GM21360 (cell line): ENCODE data around the gene GNA12.
A peak's percentile ranks its signal among the peaks of the same experiment; 100 is the strongest.
"Not testable (repeated sequence)": the region's sequence is repeated elsewhere in the genome, so short reads cannot be mapped to it uniquely, and the experiment has no call there.

Experiments
- ATAC-seq: cut with Tn5 transposase; IDR thresholded peaks from one replicate; pipeline ENCODE4 v1.9.1; 2021; ENCODE audit warnings: mild to moderate bottlenecking, moderate library complexity; ENCODE audit not compliant: unreplicated experiment

Gene GNA12

DNA sequence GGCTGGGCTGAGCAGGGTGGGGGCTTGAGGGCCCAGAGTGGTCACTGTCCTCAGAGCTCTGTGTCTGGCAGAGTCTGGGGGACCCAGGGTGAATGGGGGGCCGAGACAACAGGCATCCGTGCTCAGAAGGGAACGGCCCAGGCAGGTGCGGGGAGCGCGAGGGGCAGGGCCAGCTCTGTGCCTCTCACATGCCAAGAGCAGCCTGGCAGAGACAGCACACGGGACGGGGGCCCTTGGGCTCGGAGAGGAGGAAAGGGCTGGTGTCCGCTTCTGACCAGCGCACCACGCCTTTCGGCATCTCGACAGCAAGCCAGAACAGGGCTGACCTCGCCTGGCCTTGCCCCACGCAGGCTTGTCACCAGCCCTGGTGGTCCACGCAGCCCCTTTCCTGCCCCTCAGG, 142.7 kb downstream of the GNA12 start:
- ATAC-seq = no peak

DNA sequence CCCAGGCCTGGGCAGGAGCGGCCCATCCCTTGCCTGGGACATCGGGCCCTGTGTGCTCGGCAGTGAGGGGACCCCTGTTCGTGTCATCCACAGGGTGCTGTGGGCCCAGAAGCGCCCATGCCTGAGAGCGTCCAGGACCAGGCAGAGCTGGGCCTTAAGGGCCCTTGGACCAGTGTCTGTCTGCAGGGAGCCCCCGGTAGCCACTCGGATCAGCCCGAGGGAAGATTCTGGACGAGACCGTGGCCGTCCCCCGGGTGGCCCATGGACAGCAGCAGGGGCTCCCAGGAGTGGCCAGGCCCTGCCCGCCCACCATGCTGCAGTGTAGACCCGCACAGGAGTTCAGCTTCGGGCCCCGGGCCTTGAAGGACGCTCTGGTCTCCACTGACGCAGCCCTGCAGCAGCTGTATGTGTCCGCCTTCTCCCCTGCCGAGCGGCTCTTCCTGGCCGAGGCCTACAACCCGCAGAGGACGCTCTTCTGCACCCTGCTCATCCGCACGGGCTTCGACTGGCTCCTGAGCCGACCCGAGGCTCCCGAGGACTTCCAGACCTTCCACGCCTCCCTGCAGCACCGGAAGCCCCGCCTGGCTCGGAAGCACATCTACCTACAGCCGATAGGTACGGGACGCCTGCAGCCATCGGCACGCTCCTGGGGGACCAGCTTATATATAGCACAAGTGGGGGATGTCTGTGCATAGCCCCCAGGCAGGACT, 143.8 kb downstream of the GNA12 start:
- no peak for ATAC-seq

DNA sequence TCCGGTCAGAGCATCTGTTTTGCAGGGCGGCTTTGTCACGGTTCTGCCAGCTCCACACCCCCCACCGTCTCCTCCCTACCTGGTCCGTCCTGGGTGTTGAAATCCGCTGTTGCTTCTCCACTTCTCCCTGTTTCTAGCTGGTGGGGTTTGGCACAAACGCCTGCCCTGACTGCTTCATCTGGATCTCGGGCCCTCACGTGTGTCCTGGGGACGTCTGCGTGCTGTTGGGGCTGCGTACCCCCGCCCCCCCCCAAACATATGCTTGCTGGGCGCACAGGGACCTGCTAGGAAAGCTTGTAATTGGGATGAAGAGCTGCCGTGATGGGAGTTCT, 144.9 kb downstream of the GNA12 start:
- ATAC-seq = no peak

DNA sequence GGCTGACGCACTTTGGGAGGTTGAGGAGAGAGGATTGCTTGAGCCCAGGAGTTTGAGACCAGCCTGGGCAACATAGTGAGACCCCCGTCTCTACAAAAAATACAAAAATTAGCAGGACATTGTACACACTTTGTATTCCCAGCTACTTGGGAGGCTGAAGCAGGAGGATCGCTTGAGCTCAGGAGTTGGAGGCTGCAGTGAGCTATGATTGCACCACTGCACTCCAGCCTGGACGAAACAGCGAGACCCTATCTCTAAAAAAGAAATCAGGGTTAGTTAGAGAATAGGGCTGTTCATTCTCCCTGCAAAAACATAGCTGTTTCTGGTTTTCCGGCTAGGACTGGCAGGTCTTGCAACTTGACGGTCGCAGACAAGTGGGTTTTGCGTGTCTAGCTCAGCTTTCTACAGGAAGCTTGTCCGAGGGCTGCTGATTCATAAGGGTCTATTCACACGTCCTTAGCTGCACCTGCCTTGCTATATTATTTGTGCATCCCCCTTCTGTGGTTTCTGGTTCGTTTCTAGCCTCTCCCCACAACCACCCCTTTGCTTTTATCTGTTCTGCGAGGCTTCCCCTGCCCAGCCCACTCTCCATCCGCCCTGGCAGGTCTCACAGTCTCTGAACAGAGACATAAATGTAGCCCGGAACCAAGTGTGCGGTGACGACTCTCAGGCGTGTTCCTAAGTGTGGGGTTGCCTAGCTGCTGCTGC, 145.4 kb downstream of the GNA12 start:
- peak; percentile 93 for ATAC-seq

DNA sequence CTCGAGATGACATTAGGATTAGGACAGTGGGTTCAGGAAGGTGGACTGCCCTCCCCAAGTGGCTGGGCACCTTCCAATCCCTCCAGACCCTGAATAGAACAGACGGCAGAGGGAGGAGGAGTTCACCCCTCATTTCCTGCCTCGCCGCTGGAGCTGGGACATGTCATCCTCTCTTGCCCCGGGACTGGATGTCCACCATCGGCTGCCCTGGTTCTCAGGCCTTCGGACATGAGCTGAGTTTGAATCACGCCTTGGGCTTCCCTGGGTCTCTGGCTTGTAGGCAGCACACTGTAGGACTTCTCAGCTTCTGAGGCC, 150.0 kb downstream of the GNA12 start:
- ATAC-seq = not testable (repeated sequence)

DNA sequence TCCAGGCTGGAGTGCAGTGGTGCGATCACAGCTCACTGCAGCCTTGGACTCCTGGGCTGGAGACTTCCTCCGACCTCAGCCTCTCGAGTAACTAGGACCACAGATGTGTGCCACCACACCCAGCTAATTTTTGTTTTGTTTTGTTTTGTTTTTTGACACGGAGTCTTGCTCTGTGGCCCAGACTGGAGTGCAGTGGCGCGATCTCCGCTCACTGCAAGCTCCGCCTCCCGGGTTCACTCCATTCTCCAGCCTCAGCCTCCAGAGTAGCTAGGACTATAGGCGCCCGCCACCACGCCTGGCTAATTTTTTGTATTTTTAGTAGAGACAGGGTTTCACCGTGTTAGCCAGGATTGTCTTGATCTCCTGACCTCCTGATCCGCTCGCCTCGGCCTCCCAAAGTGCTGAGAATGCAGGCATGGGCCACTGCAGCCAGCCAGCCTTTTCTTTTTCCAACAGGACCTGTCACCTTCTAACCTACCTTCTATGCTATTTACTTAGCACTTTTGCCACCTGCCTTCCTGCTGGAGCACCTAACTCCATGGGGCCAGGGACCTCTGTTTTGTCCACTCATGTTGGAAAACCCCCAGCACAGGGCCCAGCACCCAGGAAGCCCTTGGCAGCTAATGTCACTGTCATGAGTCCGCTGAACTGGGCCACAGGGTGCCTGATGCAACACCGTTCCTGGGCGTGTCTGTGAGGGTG, 150.5 kb downstream of the GNA12 start:
- not testable (repeated sequence) for ATAC-seq

DNA sequence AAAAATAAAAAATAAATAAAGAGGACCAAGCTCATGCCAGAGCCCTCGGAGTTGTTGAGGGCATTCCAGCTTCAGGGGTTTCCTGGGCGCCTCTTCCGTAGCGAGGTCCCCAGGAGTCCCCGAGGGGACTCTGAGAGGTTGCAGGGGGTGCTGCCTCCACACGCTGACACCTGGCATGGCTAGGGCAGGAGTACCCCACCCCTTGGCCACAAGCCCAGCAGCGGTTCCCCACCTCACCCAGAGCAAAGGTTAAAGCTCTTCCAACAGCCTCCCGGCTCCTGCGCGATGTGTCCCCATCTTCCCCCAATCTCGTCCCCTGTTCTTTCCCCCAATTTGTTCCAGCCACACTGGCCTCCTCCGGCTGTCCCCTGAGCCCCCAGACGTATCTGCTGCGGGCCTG, 151.6 kb downstream of the GNA12 start:
- no peak for ATAC-seq

DNA sequence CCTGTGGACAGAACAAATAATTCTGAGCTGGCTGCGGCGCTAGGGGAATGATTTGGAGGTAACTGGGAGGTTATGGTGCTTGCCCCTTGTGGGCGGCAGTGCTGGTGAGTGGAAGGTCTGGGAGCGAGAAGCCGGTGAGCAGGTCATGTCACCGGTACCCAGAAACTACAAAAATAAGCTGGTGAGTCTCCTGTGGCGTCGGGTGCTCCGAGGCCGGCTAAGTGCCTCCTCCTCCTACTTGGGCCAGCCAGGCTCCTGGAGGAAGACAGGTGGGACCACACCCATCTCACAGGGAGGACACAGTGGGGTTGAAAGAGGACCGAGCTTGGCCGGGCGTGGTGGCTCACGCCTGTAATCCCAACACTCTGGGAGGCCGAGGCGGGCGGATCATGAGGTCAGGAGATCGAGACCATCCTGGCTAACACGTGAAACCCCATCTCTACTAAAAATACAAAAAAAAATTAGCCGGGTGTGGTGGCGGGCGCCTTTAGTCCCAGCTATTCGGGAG, 152.1 kb downstream of the GNA12 start:
- not testable (repeated sequence) for ATAC-seq

DNA sequence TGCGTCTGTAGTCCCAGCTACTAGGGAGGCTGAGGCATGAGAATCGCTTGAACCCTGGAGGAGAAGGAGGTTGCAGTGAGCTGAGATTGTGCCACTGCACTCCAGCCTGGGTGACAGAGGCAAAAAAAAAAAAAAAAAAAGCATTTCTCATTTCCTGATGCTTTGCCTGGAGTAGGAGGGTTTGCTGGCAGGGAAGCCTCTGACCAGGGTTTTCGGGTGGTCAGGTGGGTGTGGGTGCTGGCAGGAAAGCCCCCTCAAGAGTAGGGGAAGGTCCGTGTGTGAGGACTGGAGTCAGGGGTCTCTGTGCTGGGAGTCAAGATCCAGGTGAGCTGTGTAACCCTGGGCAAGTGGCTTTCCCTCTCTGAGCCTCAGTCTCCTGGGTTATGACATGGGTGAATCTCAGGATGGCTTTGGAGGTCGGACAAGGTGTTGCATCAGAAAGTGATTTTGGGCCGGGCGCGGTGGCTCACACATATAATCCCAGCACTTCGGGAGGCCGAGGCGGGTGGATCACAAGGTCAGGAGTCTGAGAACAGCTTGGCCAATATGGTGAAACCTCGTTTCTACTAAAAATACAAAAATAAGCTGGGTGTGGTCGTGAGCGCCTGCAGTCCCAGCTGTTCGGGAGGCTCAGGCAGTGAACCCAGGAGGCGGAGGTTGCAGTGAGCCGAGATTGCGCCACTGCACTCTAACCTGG, 152.9 kb downstream of the GNA12 start:
- ATAC-seq = no peak

DNA sequence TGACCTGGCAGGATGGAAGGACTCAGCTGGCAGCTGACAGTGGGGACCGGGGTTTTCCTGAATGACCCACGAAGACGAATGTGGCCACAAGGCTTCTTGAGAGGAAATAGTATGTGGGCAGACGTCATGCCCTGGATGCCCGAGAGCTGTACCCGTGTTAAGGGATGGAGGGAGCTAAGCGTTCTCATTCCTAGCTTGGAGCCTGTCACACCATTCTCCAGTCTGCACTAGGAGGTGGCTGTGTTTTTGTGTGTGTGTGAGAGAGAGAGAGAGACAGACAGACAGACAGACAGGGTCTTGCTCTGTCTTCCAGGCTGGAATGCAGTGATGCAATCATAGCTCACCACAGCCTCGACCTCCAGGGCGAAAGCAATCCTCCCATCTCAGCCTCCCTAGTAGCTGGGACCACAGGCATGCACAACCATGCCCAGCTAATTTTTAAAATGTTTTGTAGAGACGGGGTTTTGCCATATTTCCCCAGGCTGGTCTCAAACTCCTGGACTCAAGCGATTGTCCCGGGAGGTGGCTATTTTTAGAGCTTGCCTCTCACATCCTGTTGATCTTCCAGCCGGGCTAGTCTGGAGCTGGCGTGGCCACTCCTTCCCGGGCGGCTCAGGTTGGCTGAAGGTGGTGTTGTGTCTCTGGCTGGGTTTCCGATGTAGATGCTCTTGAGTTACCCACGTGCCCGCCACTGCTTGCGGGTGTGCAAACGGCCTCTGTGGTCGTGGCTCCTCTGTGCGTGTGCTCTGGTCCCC, 154.0 kb downstream of the GNA12 start:
- ATAC-seq = no peak

DNA sequence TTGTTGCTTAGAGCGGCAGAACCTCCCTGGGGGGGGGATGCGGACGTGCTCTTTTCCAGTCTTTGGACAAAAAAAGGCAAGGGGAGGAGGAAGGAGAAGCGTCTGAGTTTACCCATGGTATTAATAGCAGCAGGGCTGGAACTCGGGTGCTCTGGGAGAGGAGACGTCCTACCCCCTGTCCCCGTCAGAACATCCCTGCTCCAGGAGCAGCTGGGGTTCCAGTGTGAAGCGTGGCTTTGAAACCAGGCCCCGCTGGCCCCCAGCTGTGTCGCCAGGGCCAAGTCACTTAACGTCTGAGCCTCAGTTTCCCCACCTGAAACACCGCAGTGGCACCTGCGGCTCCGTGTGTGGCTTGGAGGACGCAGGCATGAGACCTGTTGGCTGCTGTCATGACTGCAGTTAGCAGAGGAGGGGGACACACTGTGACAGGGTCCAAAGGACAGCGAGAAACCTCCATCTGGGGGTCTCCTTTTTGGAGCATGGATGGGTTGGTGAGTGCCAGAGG, 154.7 kb downstream of the GNA12 start:
- no peak for ATAC-seq

DNA sequence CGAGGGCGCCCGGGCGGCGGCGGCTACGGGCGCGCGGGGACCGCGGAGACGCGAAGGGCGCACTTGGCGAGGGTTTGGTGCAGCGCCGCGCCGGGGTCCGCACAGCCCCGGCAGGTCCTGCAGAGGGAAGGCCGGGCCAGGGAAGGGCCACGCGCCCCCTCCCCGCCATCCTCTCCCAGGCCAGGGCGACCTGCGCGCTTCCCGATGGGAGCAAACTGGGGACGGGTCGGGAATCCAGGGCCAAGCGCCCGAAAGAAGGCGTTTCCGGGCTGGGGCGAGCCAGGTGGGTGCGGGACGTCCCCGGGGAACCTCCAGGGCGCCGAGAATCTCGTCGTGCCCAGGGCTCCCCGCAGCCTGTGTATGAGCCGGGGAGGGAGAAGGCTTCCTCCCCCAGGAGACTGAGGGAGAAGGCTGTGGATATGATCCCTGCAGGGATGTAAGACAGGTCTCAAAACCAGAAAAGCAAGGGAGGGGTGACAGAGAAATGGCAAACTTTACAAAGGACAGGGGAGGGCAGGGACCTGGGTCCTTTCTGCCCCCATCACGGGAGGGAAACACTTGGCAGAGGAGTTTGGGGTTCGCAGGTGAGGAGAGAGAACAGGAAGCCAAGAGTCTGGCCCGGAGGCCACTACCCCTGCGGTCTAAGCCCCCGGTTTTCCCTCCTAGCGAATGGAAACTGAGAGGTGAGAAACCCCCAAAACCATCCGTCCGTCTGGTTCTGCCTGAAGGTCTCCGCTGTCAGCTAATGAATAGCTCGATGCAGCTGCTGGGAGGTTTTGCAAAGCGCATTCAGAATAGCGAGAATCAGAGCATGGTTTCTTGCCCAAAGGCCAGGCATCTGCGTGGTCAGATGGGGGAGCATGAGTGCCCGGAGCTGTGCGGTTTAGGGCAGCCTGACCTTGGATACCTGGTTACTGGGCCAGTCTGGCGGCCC, 155.4 kb downstream of the GNA12 start:
- peak; percentile 80 for ATAC-seq

DNA sequence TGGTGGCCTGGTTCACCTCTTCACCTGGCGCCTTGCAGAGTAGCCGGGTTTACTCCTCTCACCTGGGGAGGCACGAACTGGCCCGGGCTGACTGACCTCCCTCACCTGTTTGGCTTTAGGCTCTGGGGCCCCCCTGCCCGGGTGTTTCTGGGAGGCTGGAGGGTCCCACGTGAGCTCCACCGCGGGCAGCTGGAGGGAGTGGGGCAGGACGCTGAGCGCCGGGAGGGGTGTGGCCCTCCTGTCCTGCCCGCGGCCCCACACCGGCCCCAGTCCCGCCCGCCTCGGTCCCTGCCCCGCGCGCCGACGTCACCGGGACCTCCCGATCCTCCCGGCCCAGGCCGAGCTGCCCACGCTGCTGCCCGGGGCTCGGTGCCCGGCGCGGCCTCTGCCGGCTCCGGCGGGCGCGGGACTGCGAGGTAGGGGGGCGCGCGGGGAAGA, 156.2 kb downstream of the GNA12 start, which contains the start of gene AMZ1:
TSS of gene AMZ1 (plus strand) at position 322 of the 438 bp plus-strand sequence. CDS start 12,250 bp downstream, outside the sequence.
- no peak for ATAC-seq

DNA sequence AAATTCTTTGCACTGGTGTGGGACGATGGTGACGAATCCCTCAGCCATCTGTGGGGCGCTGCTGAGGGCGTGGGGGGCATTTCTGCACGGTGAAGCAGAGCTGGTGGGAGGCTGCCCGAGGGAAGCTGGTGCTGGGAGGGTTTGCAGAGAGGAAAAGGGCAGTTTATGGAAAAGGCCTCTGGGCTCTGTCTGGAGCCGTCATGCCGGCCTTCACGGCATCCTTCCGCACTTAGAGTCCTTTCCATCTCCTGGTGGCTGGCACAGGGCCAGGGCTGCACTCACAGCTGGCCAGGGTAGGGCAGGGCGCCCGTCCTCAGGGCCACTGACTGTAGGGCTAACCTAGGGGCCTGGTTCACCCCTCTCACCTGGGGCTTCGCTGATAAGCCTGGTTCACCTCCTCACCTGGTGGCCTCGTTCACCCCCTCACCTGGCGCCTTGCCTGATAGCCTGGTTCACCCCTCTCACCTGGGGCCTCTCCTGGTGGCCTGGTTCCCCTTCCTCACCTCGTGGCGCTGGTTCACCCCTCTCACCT, 156.7 kb downstream of the GNA12 start:
- no peak for ATAC-seq

DNA sequence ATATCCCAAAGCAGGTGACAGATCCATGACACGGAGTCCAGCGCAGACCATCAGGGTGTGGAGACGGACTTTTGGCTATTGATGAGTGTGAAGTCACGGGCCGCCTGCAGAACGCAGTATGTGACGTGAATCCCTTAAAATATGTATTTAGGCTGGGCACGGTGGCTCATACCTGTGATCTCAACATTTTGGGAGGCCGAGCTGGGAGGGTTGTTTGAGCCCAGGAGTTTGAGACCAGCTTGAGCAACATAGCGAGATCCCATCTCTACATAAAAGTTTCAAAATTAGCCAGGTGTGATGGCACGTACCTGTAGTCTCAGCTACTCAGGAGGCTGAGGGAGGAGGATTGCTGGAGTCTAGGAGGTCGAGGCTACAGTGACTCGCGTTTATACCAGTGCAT, 158.0 kb downstream of the GNA12 start:
- no peak for ATAC-seq

DNA sequence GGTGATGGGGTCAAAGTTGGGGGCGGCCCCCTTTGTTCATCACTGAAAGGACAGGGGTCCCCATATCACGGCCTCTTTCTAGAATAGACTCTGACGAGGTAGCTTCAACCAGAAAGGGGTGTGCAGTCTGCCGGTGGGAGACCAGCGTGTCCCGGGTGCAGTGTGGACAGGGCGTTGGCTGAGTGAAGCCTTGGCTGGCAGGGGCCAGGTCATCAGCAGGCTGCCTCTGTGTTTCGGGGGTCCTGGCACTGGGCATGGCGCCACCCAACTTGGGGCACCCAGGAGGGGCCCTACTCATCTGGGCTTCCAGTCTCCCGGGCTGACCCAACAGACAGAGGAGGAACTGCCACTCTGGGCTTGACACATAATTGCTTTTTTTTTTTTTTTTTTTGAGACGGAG, 159.6 kb downstream of the GNA12 start:
- no peak for ATAC-seq

DNA sequence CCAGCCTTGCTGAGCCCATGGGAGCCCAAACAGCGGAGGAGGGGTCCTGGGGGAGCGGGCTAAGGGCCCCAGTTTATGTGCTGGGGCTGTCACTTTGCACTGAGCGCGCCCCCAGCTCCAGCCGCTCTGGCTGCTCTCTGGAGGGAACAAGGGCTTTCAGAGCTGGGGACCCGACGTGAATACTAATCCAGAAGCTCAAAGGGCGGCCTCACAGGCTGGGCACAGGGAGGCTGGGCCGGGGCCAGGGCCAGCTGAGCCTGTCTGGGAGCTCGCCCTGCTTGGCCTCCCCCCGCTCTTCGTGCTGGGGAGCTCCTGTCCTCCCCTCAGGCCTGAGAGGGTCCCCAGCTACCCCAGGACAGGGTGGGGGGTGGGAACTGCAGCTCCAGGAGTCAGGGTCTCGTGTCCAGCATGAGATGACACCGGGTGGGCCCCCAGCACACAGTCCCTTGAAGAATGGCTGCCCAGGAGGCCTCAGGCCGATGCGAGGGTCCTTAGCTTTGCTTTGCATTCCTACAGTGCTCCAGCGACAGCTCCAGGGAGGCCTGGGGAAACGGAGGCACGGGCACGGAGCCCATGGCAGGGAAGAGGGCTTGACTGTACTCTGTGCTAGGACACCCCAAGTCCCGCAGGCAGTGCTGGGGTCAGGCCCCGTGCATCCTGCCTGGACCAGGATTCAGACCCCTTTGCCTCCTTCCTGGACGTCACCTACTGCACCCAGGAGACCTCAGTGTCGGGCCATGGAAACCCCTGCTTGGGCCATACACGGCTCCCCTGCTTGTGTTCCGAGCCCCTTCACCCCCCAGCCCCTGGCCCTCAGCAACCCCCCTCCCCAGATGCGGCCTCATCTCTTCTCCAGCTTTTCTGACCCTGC, 161.9 kb downstream of the GNA12 start:
- no peak for ATAC-seq
